Measurements from ENCODE around the gene ADAMTS19. TPM values are rescaled to one million over a fixed set of nuclear protein-coding genes. Genes with fewer than 3 reads are reported as not detected.

ADAMTS19 gene
- total RNA-seq, 1 donor from 2014 or later: not detected

GRCh38 chr5:129474544-129474943 lies 14.4 kb downstream of the ADAMTS19 start:
- no peak overlapping the region for H3K27ac ChIP-seq
- intact Hi-C loops (cut with DNase I): no loop called here
- H3K4me1 ChIP-seq: no peaks in the 10 kb centered on the region
- no peak for DNase-seq
- H3K36me3 ChIP-seq: no peaks in the 10 kb centered on the region
- ATAC-seq: no peak
- no peaks in the 10 kb centered on the region for H3K9me3 ChIP-seq
- TF ChIP-seq, protein P1, sequence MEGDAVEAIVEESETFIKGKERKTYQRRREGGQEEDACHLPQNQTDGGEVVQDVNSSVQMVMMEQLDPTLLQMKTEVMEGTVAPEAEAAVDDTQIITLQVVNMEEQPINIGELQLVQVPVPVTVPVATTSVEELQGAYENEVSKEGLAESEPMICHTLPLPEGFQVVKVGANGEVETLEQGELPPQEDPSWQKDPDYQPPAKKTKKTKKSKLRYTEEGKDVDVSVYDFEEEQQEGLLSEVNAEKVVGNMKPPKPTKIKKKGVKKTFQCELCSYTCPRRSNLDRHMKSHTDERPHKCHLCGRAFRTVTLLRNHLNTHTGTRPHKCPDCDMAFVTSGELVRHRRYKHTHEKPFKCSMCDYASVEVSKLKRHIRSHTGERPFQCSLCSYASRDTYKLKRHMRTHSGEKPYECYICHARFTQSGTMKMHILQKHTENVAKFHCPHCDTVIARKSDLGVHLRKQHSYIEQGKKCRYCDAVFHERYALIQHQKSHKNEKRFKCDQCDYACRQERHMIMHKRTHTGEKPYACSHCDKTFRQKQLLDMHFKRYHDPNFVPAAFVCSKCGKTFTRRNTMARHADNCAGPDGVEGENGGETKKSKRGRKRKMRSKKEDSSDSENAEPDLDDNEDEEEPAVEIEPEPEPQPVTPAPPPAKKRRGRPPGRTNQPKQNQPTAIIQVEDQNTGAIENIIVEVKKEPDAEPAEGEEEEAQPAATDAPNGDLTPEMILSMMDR (IDR thresholded peaks at IDR 0.05): no peak
- no peak overlapping the region for H3K4me3 ChIP-seq
- no peaks in the 10 kb centered on the region for H3K27me3 ChIP-seq (ENCODE audit: low read depth)

DNA sequence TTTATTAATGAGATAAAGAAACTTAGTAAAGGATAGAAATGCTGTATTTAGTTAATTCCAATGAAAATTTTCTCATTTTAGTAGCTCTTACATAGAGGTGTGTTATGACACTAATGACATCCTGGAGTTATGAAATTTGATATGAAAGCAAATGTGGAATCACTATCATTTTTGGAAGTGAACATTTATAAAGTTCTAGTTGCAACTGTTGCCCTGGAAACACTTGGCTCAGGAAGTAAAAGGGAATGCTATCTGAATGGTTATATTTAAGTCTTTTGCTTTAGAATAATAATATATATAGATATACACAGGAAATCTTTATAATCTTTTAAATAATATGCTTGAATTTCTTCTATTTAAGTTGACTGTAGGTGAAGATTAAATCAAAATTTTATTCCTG lies 16.7 kb downstream of the ADAMTS19 start:
- Histone ChIP-seq H3K36me3 (no peaks in the 10 kb centered on the region), H3K9me3 (no peaks in the 10 kb centered on the region), H3K27me3 (ENCODE audit: low read depth) (no peaks in the 10 kb centered on the region), H3K4me3 (no peak overlapping the region), H3K4me1 (no peaks in the 10 kb centered on the region), H3K27ac (no peak overlapping the region)
- TF ChIP-seq, protein P1 (IDR thresholded peaks at IDR 0.05): no peak
- intact Hi-C loops (cut with DNase I): no loop called here
- DNase-seq: no peak
- no peak for ATAC-seq

DNA sequence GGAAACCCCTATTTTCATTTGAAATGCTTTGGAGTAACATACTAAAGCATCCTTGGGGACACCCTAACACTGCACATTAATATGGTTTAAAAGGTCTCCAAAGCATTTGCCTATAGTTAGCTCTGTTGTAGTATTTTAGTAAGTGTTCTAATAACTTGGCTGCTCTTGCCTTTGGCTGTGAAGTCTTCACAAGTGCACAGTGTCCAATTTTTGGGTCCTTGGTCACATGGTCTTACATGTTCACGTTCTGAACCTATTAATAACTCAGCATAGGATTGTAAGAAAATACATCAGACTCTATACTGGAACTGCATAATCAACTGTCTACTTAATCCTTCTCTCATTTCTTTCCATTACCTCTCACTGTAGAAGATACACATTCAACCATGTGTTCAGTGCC lies 17.4 kb downstream of the ADAMTS19 start:
- H3K27ac ChIP-seq: no peak overlapping the region
- no peak for DNase-seq
- H3K36me3 ChIP-seq: no peaks in the 10 kb centered on the region
- no peak overlapping the region for H3K4me3 ChIP-seq
- no peaks in the 10 kb centered on the region for H3K27me3 ChIP-seq (ENCODE audit: low read depth)
- no peaks in the 10 kb centered on the region for H3K9me3 ChIP-seq
- TF ChIP-seq, protein P1 (IDR thresholded peaks at IDR 0.05): no peak
- no peak for ATAC-seq
- no peaks in the 10 kb centered on the region for H3K4me1 ChIP-seq
- intact Hi-C loops (cut with DNase I): no loop called here

GRCh38 chr5:129481161-129481560 lies 21.1 kb downstream of the ADAMTS19 start:
- H3K27ac ChIP-seq: no peak overlapping the region
- no peak for DNase-seq
- no peak overlapping the region for H3K4me3 ChIP-seq
- intact Hi-C loops (cut with DNase I): no loop called here
- no peaks in the 10 kb centered on the region for H3K9me3 ChIP-seq
- no peaks in the 10 kb centered on the region for H3K27me3 ChIP-seq (ENCODE audit: low read depth)
- no peaks in the 10 kb centered on the region for H3K4me1 ChIP-seq
- ATAC-seq: no peak
- no peaks in the 10 kb centered on the region for H3K36me3 ChIP-seq
- TF ChIP-seq, protein P1 (IDR thresholded peaks at IDR 0.05): no peak

- Histone ChIP-seq H3K4me1 (no peaks in the 10 kb centered on the region), H3K36me3 (no peaks in the 10 kb centered on the region), H3K4me3 (no peak overlapping the region), H3K27ac (no peak overlapping the region), H3K27me3 (ENCODE audit: low read depth) (no peaks in the 10 kb centered on the region), H3K9me3 (no peaks in the 10 kb centered on the region)
- TF ChIP-seq, protein P1 (IDR thresholded peaks at IDR 0.05): no peak
- no peak for DNase-seq
- intact Hi-C loops (cut with DNase I): no loop called here
- ATAC-seq: no peak
These were observed 36.3 kb downstream of the ADAMTS19 start for GRCh38 chr5:129496421-129496820.

All from lower lobe of right lung (tissue), 2 donors.